ENCODE results near the gene UQCC3. TPM values are rescaled to one million over a fixed set of nuclear protein-coding genes. Genes with fewer than 3 reads are reported as not detected.
A peak's percentile ranks its signal among the peaks of the same experiment; 100 is the strongest.

The UQCC3 gene
- total and polyA plus RNA-seq, 9 of the 15 experiments (the other 6 are each of a cell fraction or from before 2014, with no cell fraction given): 3.3 to 44.3 (median 8.0) TPM

- TF ChIP-seq REST (IDR thresholded peaks at IDR 0.05; ENCODE audit: borderline replicate concordance) (peak; percentile 31; the same call in 1 of the 2 replicates), REST (CRISPR knock-in tag; IDR thresholded peaks at IDR 0.05; ENCODE audit: low read depth) (0 out of 2 replicates have a peak, but pooled peaks have one; percentile 66), ZNF766 (CRISPR knock-in tag; conservative IDR thresholded peaks at IDR 0.05) (no peak), NCOA6 (IDR thresholded peaks at IDR 0.05) (no peak), ZNF586 (CRISPR knock-in tag; conservative IDR thresholded peaks at IDR 0.05) (0 out of 2 replicates have a peak, but pooled peaks have one; percentile 28), OTX1 (CRISPR knock-in tag; IDR thresholded peaks at IDR 0.05) (no peak), ZNF239 (CRISPR knock-in tag; IDR thresholded peaks at IDR 0.05) (no peak), TGIF2 (CRISPR knock-in tag; IDR thresholded peaks at IDR 0.05) (no peak)
- TF ChIP-seq, protein P1, sequence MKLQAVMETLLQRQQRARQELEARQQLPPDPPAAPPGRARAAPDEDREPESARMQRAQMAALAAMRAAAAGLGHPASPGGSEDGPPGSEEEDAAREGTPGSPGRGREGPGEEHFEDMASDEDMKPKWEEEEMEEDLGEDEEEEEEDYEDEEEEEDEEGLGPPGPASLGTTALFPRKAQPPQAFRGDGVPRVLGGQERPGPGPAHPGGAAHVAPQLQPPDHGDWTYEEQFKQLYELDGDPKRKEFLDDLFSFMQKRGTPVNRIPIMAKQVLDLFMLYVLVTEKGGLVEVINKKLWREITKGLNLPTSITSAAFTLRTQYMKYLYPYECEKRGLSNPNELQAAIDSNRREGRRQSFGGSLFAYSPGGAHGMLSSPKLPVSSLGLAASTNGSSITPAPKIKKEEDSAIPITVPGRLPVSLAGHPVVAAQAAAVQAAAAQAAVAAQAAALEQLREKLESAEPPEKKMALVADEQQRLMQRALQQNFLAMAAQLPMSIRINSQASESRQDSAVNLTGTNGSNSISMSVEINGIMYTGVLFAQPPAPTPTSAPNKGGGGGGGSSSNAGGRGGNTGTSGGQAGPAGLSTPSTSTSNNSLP (IDR thresholded peaks at IDR 0.05; ENCODE audit: borderline replicate concordance, low read depth, low read length): no peak
- TF ChIP-seq, protein P2, sequence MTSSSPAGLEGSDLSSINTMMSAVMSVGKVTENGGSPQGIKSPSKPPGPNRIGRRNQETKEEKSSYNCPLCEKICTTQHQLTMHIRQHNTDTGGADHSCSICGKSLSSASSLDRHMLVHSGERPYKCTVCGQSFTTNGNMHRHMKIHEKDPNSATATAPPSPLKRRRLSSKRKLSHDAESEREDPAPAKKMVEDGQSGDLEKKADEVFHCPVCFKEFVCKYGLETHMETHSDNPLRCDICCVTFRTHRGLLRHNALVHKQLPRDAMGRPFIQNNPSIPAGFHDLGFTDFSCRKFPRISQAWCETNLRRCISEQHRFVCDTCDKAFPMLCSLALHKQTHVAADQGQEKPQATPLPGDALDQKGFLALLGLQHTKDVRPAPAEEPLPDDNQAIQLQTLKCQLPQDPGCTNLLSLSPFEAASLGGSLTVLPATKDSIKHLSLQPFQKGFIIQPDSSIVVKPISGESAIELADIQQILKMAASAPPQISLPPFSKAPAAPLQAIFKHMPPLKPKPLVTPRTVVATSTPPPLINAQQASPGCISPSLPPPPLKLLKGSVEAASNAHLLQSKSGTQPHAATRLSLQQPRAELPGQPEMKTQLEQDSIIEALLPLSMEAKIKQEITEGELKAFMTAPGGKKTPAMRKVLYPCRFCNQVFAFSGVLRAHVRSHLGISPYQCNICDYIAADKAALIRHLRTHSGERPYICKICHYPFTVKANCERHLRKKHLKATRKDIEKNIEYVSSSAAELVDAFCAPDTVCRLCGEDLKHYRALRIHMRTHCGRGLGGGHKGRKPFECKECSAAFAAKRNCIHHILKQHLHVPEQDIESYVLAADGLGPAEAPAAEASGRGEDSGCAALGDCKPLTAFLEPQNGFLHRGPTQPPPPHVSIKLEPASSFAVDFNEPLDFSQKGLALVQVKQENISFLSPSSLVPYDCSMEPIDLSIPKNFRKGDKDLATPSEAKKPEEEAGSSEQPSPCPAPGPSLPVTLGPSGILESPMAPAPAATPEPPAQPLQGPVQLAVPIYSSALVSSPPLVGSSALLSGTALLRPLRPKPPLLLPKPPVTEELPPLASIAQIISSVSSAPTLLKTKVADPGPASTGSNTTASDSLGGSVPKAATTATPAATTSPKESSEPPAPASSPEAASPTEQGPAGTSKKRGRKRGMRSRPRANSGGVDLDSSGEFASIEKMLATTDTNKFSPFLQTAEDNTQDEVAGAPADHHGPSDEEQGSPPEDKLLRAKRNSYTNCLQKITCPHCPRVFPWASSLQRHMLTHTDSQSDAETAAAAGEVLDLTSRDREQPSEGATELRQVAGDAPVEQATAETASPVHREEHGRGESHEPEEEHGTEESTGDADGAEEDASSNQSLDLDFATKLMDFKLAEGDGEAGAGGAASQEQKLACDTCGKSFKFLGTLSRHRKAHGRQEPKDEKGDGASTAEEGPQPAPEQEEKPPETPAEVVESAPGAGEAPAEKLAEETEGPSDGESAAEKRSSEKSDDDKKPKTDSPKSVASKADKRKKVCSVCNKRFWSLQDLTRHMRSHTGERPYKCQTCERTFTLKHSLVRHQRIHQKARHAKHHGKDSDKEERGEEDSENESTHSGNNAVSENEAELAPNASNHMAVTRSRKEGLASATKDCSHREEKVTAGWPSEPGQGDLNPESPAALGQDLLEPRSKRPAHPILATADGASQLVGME (CRISPR knock-in tag; IDR thresholded peaks at IDR 0.05): no peak
These were observed 34.7 kb downstream of the UQCC3 start (continued) for GRCh38 chr11:62705880-62706849.
